B cell (primary cell): ENCODE data around the gene GSG1. TPM values are rescaled to one million over a fixed set of nuclear protein-coding genes. Genes with fewer than 3 reads are reported as not detected.

ENCODE experiments used
- ATAC-seq: fragments of 200-7000 bp; cut with Tn5 transposase; one replicate; pipeline ENCODE4 v1.10.0; 2021; ENCODE audit warnings: low read depth, mild to moderate bottlenecking, moderate number of reproducible peaks, moderate library complexity
- CTCF ChIA-PET: fragments of 350-600 bp; sonication (Branson Sonifier 250); formaldehyde crosslinking; loops from one replicate; lab custom pipeline; 2021; ENCODE audit warnings: antibody characterized with exemption, inconsistent platforms; lab: Charles Lee
- POLR2A ChIA-PET: fragments of 350-600 bp; sonication (Branson Sonifier 250); formaldehyde crosslinking; loops from one replicate; lab custom pipeline; 2021; ENCODE audit warnings: antibody characterized with exemption; lab: Charles Lee
- DNase-seq: peaks from one replicate; pipeline ENCODE4 v3.0.0; 2013
- H2AFZ ChIP-seq: 2 replicates; pipeline ENCODE4 v1.6.1; 2012; ENCODE audit warnings: mild to moderate bottlenecking, low read depth, low read length; ENCODE audit not compliant: insufficient read depth, poor library complexity, severe bottlenecking
- H3K27ac ChIP-seq, 2 donors: 1 replicate in 1 of 2; 2 replicates in 1 of 2; pipeline ENCODE4 v1.5.1; 2012 to 2013; ENCODE audit warnings: low read length in 2 of 2, mild to moderate bottlenecking in 2 of 2, moderate library complexity in 1 of 2
- H3K27me3 ChIP-seq, 4 experiments: fragments of 200-600 bp in 1 of 4; sonication (generic) in 1 of 4; replicated peaks in 1 of 4; 1 replicate in 2 of 4; 2 replicates in 2 of 4; pipeline versions ENCODE4 v1.6.1 to v1.7.0; 2013 to 2016; ENCODE audit warnings: low read length in 3 of 4, mild to moderate bottlenecking in 2 of 4, mixed read lengths in 1 of 4, moderate library complexity in 1 of 4; ENCODE audit not compliant: insufficient read depth in 4 of 4, control insufficient read depth in 3 of 4; ENCODE audit errors: control extremely low read depth in 1 of 4
- H3K36me3 ChIP-seq, 2 experiments: replicated peaks in 1 of 2; 1 replicate in 1 of 2; 2 replicates in 1 of 2; pipeline versions ENCODE4 v1.6.1 to v1.7.1; 2013; ENCODE audit warnings: low read length in 1 of 2; ENCODE audit not compliant: insufficient read depth in 2 of 2, control insufficient read depth in 1 of 2; ENCODE audit errors: control extremely low read depth in 1 of 2, extremely low read depth in 1 of 2
- H3K4me1 ChIP-seq, 2 donors: fragments of 200-600 bp in 1 of 2; sonication (generic) in 1 of 2; 1 replicate in 1 of 2; 2 replicates in 1 of 2; pipeline versions ENCODE4 v1.5.1 to v1.6.1; 2013 to 2017; ENCODE audit warnings: low read length in 2 of 2; ENCODE audit not compliant: control insufficient read depth in 2 of 2, insufficient read depth in 2 of 2
- H3K4me2 ChIP-seq: replicated peaks from 2 replicates; pipeline ENCODE3; 2012; ENCODE audit warnings: mild to moderate bottlenecking, low read depth, low read length; ENCODE audit not compliant: poor library complexity, severe bottlenecking
- H3K4me3 ChIP-seq, 5 experiments: fragments of 200-600 bp in 1 of 5; sonication (generic) in 1 of 5; 1 replicate in 3 of 5; 2 replicates in 2 of 5; pipeline versions ENCODE4 v1.5.1 to v1.7.0; 2011 to 2016; ENCODE audit warnings: low read length in 4 of 5, mild to moderate bottlenecking in 4 of 5, low read depth in 2 of 5, control low read depth in 1 of 5, moderate library complexity in 1 of 5; ENCODE audit not compliant: insufficient read depth in 1 of 5; ENCODE audit errors: control extremely low read depth in 1 of 5, extremely low read depth in 1 of 5
- H3K79me2 ChIP-seq: fragments of 200-600 bp; sonication (generic); one replicate; pipeline ENCODE4 v1.6.0; 2016; ENCODE audit warnings: low read length; ENCODE audit not compliant: control insufficient read depth, insufficient read depth
- H3K9ac ChIP-seq: fragments of 200-600 bp; sonication (generic); 2 replicates; pipeline ENCODE4 v1.6.1; 2017; ENCODE audit warnings: mild to moderate bottlenecking, low read length, moderate library complexity
- H3K9me3 ChIP-seq, 3 donors: one replicate each; pipeline versions ENCODE4 v1.6.1 to v1.7.1; 2013; ENCODE audit warnings: low read length in 2 of 3; ENCODE audit not compliant: control insufficient read depth in 2 of 3, insufficient read depth in 1 of 3; ENCODE audit errors: control extremely low read depth in 1 of 3
- H4K20me1 ChIP-seq: 2 replicates; pipeline ENCODE4 v1.6.0; 2012; ENCODE audit warnings: mild to moderate bottlenecking, low read length; ENCODE audit not compliant: insufficient read depth, control insufficient read depth, poor library complexity, severe bottlenecking
- H3K27ac Mint-ChIP-seq: one replicate; pipeline ENCODE4 v1.8.0; 2021; ENCODE audit warnings: mixed read lengths
- H3K27me3 Mint-ChIP-seq: one replicate; pipeline ENCODE4 v1.8.0; 2021; ENCODE audit warnings: mixed read lengths
- H3K4me1 Mint-ChIP-seq: one replicate; pipeline ENCODE4 v1.8.0; 2021; ENCODE audit warnings: mixed read lengths
- H3K4me3 Mint-ChIP-seq: one replicate; pipeline ENCODE4 v1.8.0; 2021; ENCODE audit warnings: mixed read lengths
- H3K9me3 Mint-ChIP-seq: one replicate; pipeline ENCODE4 v1.8.0; 2022; ENCODE audit warnings: mixed read lengths; ENCODE audit not compliant: insufficient read depth
- CTCF ChIP-seq: fragments of 200-600 bp; IDR thresholded peaks from one replicate; pipeline ENCODE4 v1.8.0; 2022; ENCODE audit warnings: antibody characterized with exemption, mild to moderate bottlenecking
- EZH2 ChIP-seq: IDR thresholded peaks from 2 replicates; pipeline ENCODE4 v1.6.1; 2012; ENCODE audit warnings: borderline replicate concordance, low read depth, mild to moderate bottlenecking, moderate library complexity, low read length; ENCODE audit not compliant: insufficient read depth, poor library complexity, severe bottlenecking
- whole genome bisulfite sequencing: methylation state at CpG from one replicate; pipeline ENCODE4 v1.1.5; 2013; ENCODE audit warnings: missing lambda C conversion rate; ENCODE audit not compliant: insufficient coverage; 5-methylcytosine and 5-hydroxymethylcytosine counted together
- intact Hi-C: fragments of 100-400 bp; cut with micrococcal nuclease; formaldehyde crosslinking; loops from one replicate; pipeline ENCODE4 v1.10.0; 2022
- polyA plus RNA-seq: library from polyadenylated mRNA; depleted of rRNA; stranded (reverse); fragments of >200 nt; gene quantifications from 2 replicates; pipeline ENCODE4 v1.2.3, GENCODE V29; 2012
- total RNA-seq, 2 donors: library from RNA; stranded (reverse); fragments of 120-200 nt in 1 of 2; gene quantifications; 1 replicate in 1 of 2; 2 replicates in 1 of 2; pipeline versions ENCODE4 v1.2.3 to v1.2.4, GENCODE V29; 2013 to 2022

GSG1 gene
- total and polyA plus RNA-seq, 2 donors (not counting 1 experiment from before 2014, with no cell fraction given): not detected

GRCh38 chr12:13075118-13075480 is 28.4 kb downstream of the GSG1 start:
- no peaks in the 10 kb centered on the region for H3K9me3 Mint-ChIP-seq
- H3K4me3 Mint-ChIP-seq: no peak overlapping the region
- TF ChIP-seq EZH2 (no peak), CTCF (no peak)
- H3K27me3 ChIP-seq: no peaks in the 10 kb centered on the region
- H3K27me3 Mint-ChIP-seq: no peaks in the 10 kb centered on the region
- DNase-seq (no peak), ATAC-seq (no peak)
- no peak overlapping the region for H3K27ac Mint-ChIP-seq
- H3K36me3 ChIP-seq: peaks cover 5 to 11% of the 10 kb centered on the region in 2 experiments
- H2AFZ ChIP-seq: no peak overlapping the region
- H3K4me1 ChIP-seq: no peaks in the 10 kb centered on the region
- no peak overlapping the region for H3K27ac ChIP-seq
- H3K9me3 ChIP-seq: no peaks in the 10 kb centered on the region
- CTCF ChIA-PET: no interaction called here
- no peaks in the 10 kb centered on the region for H3K79me2 ChIP-seq
- H3K4me1 Mint-ChIP-seq: no peaks in the 10 kb centered on the region
- no peak overlapping the region for H3K4me3 ChIP-seq
- intact Hi-C loops: no loop called here
- no peaks in the 10 kb centered on the region for H4K20me1 ChIP-seq
- no peak overlapping the region for H3K9ac ChIP-seq
- H3K4me2 ChIP-seq: no peak overlapping the region
- POLR2A ChIA-PET: interaction anchor here (0.7 kb wide), 1 partner anchor 477 kb away, joined by 4 read pairs; no protein-coding TSS in a partner anchor

GRCh38 chr12:13074396-13075117 is 28.9 kb downstream of the GSG1 start:
- ChIA-PET POLR2A (no interaction called here), CTCF (no interaction called here)
- Histone ChIP-seq H3K4me2 (no peak overlapping the region), H3K79me2 (no peaks in the 10 kb centered on the region), H3K36me3 (peaks cover 4 to 10% of the 10 kb centered on the region in 2 experiments), H3K9me3 (no peaks in the 10 kb centered on the region), H3K27me3 (no peaks in the 10 kb centered on the region), H3K9ac (no peak overlapping the region), H2AFZ (no peak overlapping the region), H3K4me3 (no peak overlapping the region), H3K4me1 (no peaks in the 10 kb centered on the region), H4K20me1 (no peaks in the 10 kb centered on the region), H3K27ac (no peak overlapping the region)
- DNase-seq (no peak), ATAC-seq (no peak)
- TF ChIP-seq CTCF (no peak), EZH2 (no peak)
- H3K27me3 Mint-ChIP-seq: no peaks in the 10 kb centered on the region
- H3K27ac Mint-ChIP-seq: no peak overlapping the region
- no peaks in the 10 kb centered on the region for H3K4me1 Mint-ChIP-seq
- no peaks in the 10 kb centered on the region for H3K9me3 Mint-ChIP-seq
- no peak overlapping the region for H3K4me3 Mint-ChIP-seq
- 95% methylated on average over 3 of the region's 3 CpGs for WGBS
- intact Hi-C loops: no loop called here
